ENCODE measurements around the gene TADA2A.

TADA2A gene, protein sequence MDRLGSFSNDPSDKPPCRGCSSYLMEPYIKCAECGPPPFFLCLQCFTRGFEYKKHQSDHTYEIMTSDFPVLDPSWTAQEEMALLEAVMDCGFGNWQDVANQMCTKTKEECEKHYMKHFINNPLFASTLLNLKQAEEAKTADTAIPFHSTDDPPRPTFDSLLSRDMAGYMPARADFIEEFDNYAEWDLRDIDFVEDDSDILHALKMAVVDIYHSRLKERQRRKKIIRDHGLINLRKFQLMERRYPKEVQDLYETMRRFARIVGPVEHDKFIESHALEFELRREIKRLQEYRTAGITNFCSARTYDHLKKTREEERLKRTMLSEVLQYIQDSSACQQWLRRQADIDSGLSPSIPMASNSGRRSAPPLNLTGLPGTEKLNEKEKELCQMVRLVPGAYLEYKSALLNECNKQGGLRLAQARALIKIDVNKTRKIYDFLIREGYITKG

GRCh38 chr17:37406635-37407461 is at the start of gene TADA2A, which contains the start of gene ACACA:
TSS of gene TADA2A (plus strand) at chr17:37406886. CDS start at chr17:37411366, 4,480 bp downstream.
TSS of gene ACACA (minus strand) at chr17:37406836. CDS start at chr17:37406299, 537 bp downstream.
- DNase-seq (ENCODE audit: low read depth): peak; percentile 67

GRCh38 chr17:37358098-37358829 is 48.4 kb upstream of the TADA2A start:
- DNase-seq (ENCODE audit: low read depth): peak; percentile 7

DNA sequence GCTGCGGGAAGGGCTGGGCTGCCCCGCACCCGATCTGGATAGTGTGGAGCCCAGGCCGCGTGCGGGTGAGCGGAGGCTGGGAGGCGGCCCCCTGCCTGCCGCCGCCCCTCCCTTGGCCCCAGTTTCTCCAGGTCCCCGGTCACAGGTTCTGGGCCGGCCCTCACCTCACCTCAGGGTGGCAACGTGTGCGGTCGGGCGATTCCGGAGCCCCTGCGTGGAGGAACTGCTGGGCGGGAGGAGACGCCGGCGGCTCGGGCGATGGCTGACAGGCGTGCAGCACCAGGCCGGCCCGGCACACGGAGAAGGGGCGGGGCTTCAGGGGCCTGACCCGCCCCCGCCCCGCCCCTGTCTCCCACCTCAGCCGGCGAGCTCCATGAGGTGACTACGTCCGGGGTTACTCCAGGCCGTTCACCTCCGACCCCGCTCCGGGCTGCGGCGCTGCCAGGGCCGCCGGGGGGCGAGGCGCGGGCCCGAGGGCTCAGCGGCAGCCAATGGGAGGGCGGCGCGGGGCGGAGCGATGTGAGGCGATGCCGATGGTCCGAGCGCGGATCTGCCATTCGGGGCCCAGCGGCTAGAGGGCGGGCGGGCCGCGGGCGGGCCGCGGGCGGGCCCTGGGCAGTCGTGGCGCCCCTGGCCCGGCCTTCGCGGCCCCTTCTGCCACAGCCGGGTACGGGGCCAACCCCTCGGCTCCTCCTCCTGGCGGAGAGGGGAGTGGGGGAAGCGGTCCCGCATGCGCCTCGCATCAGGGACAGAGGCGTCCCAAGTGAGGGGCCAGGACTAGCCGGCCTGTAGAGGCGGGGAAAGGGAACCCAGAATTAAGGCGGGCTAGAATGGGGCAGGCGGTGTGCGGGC is 47.6 kb upstream of the TADA2A start:
- peak; percentile 83 for DNase-seq (ENCODE audit: low read depth)

DNA sequence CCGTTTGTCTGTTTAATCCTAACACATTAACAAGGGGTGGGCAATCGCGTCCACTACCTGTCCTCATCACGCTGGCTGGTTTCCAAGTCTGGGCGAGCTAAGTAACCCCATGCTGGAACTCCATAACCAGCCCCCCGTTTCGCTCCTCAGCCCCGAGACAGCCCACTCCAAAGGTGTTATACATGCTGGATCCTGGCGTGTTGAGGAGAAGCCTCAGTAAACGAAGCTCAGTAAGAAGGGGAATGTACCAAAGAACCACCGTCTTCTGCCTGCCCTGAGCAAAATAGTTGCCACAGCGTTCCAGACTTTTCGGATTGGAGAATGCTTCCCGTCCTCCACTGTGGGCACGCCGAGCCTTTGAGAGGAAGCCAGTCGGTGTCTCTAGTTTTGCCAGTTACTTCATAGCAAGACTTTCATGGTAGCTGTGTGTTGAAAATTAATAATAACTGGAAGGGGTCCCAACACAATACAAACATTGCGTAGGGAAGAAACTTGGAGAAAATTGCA is 47.0 kb upstream of the TADA2A start:
- DNase-seq (ENCODE audit: low read depth): no peak

DNA sequence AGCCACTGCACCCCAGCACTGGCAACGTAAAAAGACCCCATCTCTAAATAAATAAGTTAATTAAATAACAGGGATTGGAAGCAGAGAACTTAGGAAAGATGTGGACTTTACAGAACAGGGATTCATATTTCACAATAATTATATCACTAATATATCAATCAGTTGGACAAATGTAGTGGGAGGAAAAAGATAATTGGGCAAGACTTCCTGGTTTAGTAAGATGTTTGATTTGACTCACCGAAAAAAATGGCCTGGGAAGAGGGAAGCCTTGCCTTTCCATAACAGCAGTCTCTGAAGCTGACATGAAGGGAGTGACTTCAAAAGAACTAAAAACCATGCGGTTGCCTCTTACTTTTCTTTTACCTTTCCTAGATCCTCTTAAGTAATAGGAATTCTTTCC is 46.1 kb upstream of the TADA2A start:
- no peak for DNase-seq (ENCODE audit: low read depth)

DNA sequence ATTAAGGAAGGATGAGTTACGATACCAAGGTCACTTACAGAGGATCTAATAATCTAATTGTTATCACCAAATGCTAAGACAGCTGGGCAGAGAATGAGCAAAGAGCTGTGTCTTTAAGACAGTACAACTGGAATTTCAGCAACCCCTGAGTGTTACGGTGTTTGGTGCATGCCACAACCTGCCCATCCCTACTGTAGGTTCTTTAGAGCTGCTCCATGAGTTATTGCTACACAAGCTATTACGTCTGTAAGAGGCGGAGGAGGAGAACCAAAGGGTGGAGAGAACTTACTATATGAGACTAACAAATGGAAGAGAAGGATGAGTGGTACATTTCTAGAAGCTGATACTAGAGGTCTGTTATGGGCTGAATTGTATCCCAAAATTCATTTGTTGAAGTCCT is 45.1 kb upstream of the TADA2A start:
- no peak for DNase-seq (ENCODE audit: low read depth)

DNA sequence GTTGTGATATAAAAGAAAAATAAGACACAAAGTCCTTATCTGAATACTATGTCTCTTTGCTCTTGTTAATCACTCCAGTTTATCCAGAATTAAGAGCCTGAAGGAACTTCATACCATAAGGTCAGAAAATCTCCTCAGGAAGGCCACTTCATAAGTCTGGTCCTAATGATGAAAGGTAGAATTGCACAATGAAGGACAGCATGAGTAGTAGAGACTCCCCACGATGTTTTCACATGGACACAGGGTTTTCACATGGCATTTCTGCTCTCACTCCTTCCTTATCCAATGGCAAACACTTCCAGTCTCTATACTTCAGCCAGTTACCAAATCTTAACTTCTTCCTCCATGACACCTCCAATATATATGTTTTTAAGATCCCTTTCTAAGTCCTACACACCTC is 41.1 kb upstream of the TADA2A start:
- DNase-seq (ENCODE audit: low read depth): no peak

DNA sequence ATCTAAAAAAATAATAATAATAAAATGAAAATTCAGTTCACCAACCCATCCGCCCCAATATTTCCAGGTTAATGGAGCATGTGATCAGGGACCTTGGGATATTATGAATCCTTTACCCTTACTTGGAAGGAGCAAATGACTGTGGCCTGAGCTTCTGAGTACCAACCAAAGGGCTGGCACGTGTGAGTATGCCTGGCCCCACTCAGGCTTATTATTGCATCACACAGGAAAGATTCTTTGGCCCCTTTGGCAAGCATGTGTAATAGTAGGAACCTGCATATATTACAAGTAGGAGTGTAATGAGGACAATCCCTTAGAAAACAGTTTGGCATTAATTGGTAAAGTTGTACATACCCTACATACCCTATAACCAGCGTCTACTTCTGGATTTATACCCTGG is 38.1 kb upstream of the TADA2A start:
- DNase-seq (ENCODE audit: low read depth): no peak

DNA sequence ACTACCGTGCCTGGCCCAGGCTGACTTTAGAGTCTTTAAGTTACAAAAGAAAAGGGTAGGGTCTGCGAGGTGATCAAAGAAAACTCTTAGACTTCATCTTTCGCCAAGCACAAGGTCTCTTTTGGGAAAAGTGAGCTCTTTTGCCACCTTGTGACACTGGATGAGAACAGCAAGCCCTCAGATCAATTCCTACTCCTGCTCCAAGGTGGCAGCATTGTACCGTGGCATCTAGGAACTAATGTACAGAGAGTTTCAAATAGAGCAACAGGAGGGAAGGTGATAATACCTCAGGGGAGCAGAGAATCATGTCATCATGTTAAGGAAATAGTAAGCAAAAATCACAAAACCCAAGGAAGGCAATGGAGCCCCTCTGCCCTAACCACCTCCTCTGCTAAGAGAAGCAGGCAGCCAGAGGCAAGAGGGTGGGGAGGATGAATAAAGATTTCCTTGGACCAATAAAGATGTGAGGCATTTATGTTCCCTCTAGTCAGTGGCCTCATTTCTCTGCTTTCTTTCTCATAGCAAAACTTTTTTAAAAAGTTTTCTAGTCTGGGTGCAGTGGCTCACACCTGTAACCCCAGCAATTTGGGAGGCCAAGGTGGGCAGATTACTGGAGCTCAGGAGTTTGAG is 33.0 kb upstream of the TADA2A start:
- DNase-seq (ENCODE audit: low read depth): peak; percentile 34

- no peak for DNase-seq (ENCODE audit: low read depth)
Observed at GRCh38 chr17:37375706-37376105, 31.0 kb upstream of the TADA2A start, which contains the start of gene C17orf78. TSS of gene C17orf78 (plus strand) at chr17:37375985. CDS start at chr17:37376093, 108 bp downstream.

GRCh38 chr17:37382056-37382455 is 24.6 kb upstream of the TADA2A start:
- DNase-seq (ENCODE audit: low read depth): no peak

GRCh38 chr17:37384560-37385149 is 22.0 kb upstream of the TADA2A start:
- no peak for DNase-seq (ENCODE audit: low read depth)

GRCh38 chr17:37385474-37385990 is 21.2 kb upstream of the TADA2A start:
- DNase-seq (ENCODE audit: low read depth): no peak

- DNase-seq (ENCODE audit: low read depth): no peak
Observed at GRCh38 chr17:37386462-37386861, 20.2 kb upstream of the TADA2A start.

DNA sequence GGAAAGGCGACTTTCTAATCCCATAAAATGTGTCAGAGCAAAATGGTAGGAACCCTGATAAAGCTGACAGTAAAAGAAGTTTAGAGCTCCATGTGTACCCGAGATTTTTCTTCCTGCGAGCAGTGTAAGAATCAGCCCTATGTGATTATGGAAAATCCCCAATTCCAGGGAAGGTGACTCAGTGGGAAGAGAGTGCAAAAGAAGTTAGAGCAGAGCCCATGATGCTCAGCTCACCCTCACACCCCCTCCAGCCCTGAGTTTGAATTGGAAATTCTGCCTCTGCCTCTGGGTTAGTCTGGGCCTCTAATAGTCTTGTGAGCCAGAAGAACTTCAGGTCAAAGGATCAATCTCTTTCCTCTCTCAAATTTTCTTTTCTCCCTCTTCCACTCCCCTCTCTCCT is 18.4 kb upstream of the TADA2A start:
- DNase-seq (ENCODE audit: low read depth): no peak

DNA sequence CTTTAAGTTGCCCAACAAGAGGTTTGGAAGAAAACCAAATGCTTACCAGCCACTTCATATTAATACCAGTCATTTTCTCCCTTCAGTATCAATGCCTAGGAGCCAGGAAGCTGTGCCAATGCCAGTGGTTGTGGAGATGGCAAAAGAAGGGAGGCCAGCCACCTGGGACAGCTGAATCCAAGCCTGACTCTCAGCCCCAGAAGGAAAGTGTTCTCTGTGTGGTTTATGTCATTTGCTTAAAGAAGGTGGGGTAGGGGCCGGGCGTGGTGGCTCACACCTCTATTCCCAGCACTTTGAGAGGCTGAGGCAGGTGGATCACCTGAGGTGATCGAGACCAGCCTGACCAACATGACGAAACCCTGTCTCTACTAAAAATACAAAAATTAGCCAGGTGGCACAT is 17.5 kb upstream of the TADA2A start:
- no peak for DNase-seq (ENCODE audit: low read depth)

DNA sequence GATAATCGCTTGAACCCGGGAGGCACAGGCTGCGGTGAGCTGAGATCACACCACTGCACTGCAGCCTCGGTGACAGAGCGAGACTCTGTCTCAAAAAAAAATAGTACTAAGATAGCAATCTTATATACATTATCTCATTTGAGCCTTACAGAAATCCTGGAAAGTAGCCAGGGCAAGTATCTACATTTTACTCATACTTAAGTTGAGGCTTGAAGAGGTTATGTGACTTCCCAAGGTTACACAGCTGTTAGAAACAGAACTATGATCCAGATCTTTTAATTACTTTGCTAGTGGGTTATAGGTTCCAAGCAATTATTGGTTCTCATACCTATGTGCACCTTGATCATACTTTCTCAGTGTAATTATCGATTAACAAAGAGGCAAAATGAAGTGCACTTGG is 15.5 kb upstream of the TADA2A start:
- no peak for DNase-seq (ENCODE audit: low read depth)

DNA sequence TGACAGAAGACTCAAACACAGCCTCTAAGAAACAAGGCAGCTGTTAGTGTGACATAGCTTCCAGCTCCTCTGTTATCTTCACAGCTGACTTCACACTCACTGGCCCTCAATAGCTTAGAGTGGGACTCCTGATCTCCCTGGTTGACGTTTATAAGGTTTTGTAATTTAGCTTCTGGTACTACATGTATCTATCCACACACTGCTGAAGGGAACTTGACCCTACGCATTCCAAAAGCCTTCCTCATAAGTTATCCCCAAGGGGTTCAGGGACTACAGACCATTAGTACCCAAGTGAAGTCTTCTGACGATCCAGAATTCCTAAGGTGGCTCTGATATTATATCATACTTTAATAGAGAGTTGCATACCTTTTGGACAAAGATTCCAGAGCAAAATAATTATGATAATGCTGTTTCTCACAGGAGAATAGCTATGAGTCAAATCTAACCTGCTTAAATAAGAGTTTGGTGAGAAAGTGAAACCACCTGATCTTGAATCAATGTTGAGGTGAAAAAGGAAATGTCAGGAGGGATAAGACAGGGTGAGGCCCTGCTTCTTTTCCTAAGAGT is 14.6 kb upstream of the TADA2A start:
- DNase-seq (ENCODE audit: low read depth): no peak

- DNase-seq (ENCODE audit: low read depth): no peak
Observed at GRCh38 chr17:37393352-37393751, 13.3 kb upstream of the TADA2A start.

Measured in activated T-helper 9 cell treated with anti-CD3 and anti-CD28 coated beads, Interleukin-2, amount 50 U/mL, for 16 hours (primary cell).